Measurements from ENCODE around the gene PYDC2.

- TF ChIP-seq CTCF (IDR thresholded peaks at IDR 0.05) (no peak), ZNF416 (CRISPR knock-in tag; IDR thresholded peaks at IDR 0.05) (no peak), NFE2L1 (CRISPR knock-in tag; IDR thresholded peaks at IDR 0.05) (no peak), PREB (CRISPR knock-in tag; IDR thresholded peaks at IDR 0.05; ENCODE audit: borderline replicate concordance) (no peak), SMAD3 (CRISPR knock-in tag; IDR thresholded peaks at IDR 0.05; ENCODE audit: borderline replicate concordance) (no peak), E2F4 (CRISPR knock-in tag; IDR thresholded peaks at IDR 0.05; ENCODE audit: borderline replicate concordance, low read depth) (no peak), CREB1 (CRISPR knock-in tag; IDR thresholded peaks at IDR 0.05) (no peak), GABPB1 (CRISPR knock-in tag; IDR thresholded peaks at IDR 0.05) (no peak), FOXK1 (CRISPR knock-in tag; IDR thresholded peaks at IDR 0.05) (no peak)
These were observed 22.7 kb upstream of the PYDC2 start for GRCh38 chr3:191438150-191438814.
